ENCODE measurements around the gene FMNL1. TPM values are rescaled to one million over a fixed set of nuclear protein-coding genes. Genes with fewer than 3 reads are reported as not detected.
A peak's percentile ranks its signal among the peaks of the same experiment; 100 is the strongest.

The FMNL1 gene
- polyA plus RNA-seq, 2 of the 4 experiments (the other 2 are of a cell fraction): 8.6 to 43.9 TPM

DNA sequence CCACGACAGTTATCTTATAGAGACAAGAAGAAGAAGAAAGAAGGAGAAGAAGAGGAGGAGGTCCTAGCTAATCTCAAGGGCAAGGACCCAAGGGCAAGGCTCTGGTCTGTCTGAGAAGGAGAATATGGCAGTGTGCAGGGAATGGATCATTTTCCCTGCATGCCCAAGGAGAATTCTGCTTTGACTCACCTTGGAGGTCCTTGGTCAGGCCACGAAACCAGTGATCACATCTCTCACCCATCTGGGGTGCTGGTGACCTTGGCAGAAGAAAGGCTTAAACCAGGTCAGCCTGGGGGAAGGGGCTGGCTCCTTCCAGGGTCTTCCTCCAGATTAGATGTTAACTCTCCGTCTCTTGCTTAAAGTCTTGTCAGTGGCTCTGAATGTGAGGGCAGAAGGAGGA lies 1.6 kb upstream of the FMNL1 start:
- H3K4me1 ChIP-seq: peaks cover 47% of the 10 kb centered on the region
- H3K4me3 ChIP-seq: 0 out of 3 replicates have a peak overlapping the region, but pooled peaks have one; percentile 97
- POLR2A ChIA-PET: interaction anchor here (1.8 kb wide), 1 partner anchor 9 kb away, joined by 10 read pairs; no protein-coding TSS in a partner anchor
- ATAC-seq (no peak), FAIRE-seq (no peak), DNase-seq (ENCODE audit: low read depth in 1 of 2, low spot score in 1 of 2) (no peak)
- no peaks in the 10 kb centered on the region for H3K9me3 ChIP-seq
- peak overlapping the region; percentile 92 for H3K4me2 ChIP-seq
- 92% methylated on average over 3 of the region's 3 CpGs for WGBS (ENCODE audit: missing lambda C conversion rate)
- H3K27ac ChIP-seq: peak overlapping the region; percentile 97
- CTCF ChIA-PET: interaction anchor here (0.6 to 52.3 kb wide), 28 partner anchors 9 to 633 kb away, joined by 3 to 2147 read pairs (median 12); partner anchors contain the start of genes ACBD4, HEXIM1, HEXIM2 and MAP3K14
- TF ChIP-seq, protein P1, sequence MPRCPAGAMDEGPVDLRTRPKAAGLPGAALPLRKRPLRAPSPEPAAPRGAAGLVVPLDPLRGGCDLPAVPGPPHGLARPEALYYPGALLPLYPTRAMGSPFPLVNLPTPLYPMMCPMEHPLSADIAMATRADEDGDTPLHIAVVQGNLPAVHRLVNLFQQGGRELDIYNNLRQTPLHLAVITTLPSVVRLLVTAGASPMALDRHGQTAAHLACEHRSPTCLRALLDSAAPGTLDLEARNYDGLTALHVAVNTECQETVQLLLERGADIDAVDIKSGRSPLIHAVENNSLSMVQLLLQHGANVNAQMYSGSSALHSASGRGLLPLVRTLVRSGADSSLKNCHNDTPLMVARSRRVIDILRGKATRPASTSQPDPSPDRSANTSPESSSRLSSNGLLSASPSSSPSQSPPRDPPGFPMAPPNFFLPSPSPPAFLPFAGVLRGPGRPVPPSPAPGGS (IDR thresholded peaks at IDR 0.05): no peak

DNA sequence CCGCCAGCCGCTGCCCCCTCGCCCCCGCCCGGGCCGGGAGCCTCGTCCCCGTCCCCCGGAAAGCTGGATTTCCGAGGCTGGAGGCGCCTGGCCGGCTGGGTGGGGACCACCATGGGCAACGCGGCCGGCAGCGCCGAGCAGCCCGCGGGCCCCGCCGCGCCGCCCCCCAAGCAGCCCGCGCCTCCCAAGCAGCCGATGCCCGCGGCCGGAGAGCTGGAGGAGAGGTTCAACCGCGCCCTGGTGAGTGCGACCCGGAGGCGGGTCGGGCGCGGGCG lies 266 bp downstream of the FMNL1 start:
- no CpG with 5 or more reads among the region's 38 CpGs for WGBS (ENCODE audit: missing lambda C conversion rate)
- H3K4me3 ChIP-seq: peak overlapping the region; percentile 97
- FAIRE-seq (no peak), ATAC-seq (no peak), DNase-seq (ENCODE audit: low read depth in 1 of 2, low spot score in 1 of 2) (no peak)
- peaks cover 66% of the 10 kb centered on the region for H3K4me1 ChIP-seq
- ChIA-PET CTCF (interaction anchor here (1.3 to 52.3 kb wide), 7 partner anchors 19 to 206 kb away, joined by 4 to 2147 read pairs (median 221); partner anchors contain the start of genes HEXIM1 and HEXIM2), POLR2A (interaction anchor here (2.2 kb wide), 1 partner anchor 73 kb away, joined by 15 read pairs; the partner anchor contains the start of gene HEXIM1)
- H3K4me2 ChIP-seq: peak overlapping the region; percentile 92
- no peaks in the 10 kb centered on the region for H3K9me3 ChIP-seq
- H3K27ac ChIP-seq: peak overlapping the region; percentile 97
- TF ChIP-seq EHF (CRISPR knock-in tag; IDR thresholded peaks at IDR 0.05): no peak
- no peak for TF ChIP-seq FOSL2 (IDR thresholded peaks at IDR 0.05)
- no peak for TF ChIP-seq FOSL2 (CRISPR knock-in tag; IDR thresholded peaks at IDR 0.05)
- no peak for TF ChIP-seq ATOH8 (CRISPR knock-in tag; IDR thresholded peaks at IDR 0.05; ENCODE audit: low read depth)
- TF ChIP-seq RNF2 (IDR thresholded peaks at IDR 0.05; ENCODE audit: borderline replicate concordance, low read depth): no peak
- TF ChIP-seq, protein P1 (IDR thresholded peaks at IDR 0.05): no peak
- no peak for TF ChIP-seq RCOR1 (IDR thresholded peaks at IDR 0.05; ENCODE audit: low read depth, low read length)
- TF ChIP-seq ESRRA (IDR thresholded peaks at IDR 0.05; ENCODE audit: borderline replicate concordance, low read length): no peak
- no peak for TF ChIP-seq HEYL (CRISPR knock-in tag; IDR thresholded peaks at IDR 0.05)
- TF ChIP-seq MAFK (IDR thresholded peaks at IDR 0.05; ENCODE audit: partially characterized antibody): no peak
- no peak for TF ChIP-seq PBX3 (IDR thresholded peaks at IDR 0.05)
- TF ChIP-seq POLR2A (IDR thresholded peaks at IDR 0.05; ENCODE audit: low read length): no peak
- TF ChIP-seq, protein P2, sequence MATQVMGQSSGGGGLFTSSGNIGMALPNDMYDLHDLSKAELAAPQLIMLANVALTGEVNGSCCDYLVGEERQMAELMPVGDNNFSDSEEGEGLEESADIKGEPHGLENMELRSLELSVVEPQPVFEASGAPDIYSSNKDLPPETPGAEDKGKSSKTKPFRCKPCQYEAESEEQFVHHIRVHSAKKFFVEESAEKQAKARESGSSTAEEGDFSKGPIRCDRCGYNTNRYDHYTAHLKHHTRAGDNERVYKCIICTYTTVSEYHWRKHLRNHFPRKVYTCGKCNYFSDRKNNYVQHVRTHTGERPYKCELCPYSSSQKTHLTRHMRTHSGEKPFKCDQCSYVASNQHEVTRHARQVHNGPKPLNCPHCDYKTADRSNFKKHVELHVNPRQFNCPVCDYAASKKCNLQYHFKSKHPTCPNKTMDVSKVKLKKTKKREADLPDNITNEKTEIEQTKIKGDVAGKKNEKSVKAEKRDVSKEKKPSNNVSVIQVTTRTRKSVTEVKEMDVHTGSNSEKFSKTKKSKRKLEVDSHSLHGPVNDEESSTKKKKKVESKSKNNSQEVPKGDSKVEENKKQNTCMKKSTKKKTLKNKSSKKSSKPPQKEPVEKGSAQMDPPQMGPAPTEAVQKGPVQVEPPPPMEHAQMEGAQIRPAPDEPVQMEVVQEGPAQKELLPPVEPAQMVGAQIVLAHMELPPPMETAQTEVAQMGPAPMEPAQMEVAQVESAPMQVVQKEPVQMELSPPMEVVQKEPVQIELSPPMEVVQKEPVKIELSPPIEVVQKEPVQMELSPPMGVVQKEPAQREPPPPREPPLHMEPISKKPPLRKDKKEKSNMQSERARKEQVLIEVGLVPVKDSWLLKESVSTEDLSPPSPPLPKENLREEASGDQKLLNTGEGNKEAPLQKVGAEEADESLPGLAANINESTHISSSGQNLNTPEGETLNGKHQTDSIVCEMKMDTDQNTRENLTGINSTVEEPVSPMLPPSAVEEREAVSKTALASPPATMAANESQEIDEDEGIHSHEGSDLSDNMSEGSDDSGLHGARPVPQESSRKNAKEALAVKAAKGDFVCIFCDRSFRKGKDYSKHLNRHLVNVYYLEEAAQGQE (IDR thresholded peaks at IDR 0.05): no peak
- no peak for TF ChIP-seq SMC3 (IDR thresholded peaks at IDR 0.05)
- no peak for TF ChIP-seq ZNF302 (CRISPR knock-in tag; IDR thresholded peaks at IDR 0.05)
- TF ChIP-seq CBX2 (IDR thresholded peaks at IDR 0.05; ENCODE audit: borderline replicate concordance, low read depth): no peak
- TF ChIP-seq RFX5 (IDR thresholded peaks at IDR 0.05): no peak
- no peak for TF ChIP-seq KDM1A (IDR thresholded peaks at IDR 0.05; ENCODE audit: low read depth)
- no peak for TF ChIP-seq ZSCAN20 (CRISPR knock-in tag; IDR thresholded peaks at IDR 0.05)
